GM18861 (cell line): ENCODE results near the gene FOXP1.

ENCODE experiments used
- ATAC-seq: cut with Tn5 transposase; IDR thresholded peaks from one replicate; pipeline ENCODE4 v1.9.1; 2021; ENCODE audit not compliant: unreplicated experiment

FOXP1 gene

GRCh38 chr3:70963431-70964275, 619.9 kb downstream of the FOXP1 start:
- no peak for ATAC-seq

GRCh38 chr3:70959506-70960291, 623.8 kb downstream of the FOXP1 start:
- no peak for ATAC-seq

- no peak for ATAC-seq
Measured at GRCh38 chr3:70952033-70952747, 631.3 kb downstream of the FOXP1 start.

- ATAC-seq, result no peak
Measured at GRCh38 chr3:70951316-70951715, 632.2 kb downstream of the FOXP1 start.

DNA sequence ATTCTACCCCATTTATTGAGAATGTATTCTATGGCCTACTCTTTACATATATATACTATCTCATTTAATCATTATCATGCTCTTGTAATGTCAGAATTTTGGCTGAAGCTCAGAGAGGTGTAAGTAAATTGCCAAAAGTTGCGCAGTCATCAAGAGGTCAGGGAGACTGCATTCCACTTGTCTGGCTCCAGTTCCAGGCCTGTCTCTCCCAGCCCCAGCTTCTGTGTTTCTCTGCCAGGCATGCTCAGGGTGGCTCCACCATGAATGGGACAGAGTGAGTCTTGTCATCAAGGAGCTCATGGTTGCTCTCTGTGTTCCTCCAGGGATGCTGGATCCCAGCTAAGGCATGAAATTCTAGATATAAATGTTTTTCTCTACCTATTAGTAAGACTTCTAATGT, 635.9 kb downstream of the FOXP1 start:
- no peak for ATAC-seq

DNA sequence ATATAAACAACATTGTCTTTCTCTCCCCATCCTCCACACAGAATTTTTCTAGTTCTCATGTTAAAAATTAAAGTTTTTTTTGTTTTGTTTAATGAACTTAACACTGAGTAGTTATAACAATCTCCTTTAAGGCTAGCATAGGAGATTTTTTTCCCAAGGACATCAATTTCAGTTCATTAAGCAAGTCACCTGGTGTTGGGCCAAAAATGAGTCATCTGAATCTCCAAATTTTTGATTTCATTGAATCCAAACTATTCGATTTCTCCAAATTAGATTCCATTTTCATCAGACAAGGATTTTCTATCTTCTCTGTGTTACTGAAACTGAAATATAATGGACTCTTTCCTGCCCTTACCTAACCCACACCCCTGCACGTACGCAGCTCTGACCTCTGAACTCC, 639.6 kb downstream of the FOXP1 start:
- no peak for ATAC-seq

- no peak for ATAC-seq
Measured at GRCh38 chr3:70933105-70933810, 650.3 kb downstream of the FOXP1 start.

DNA sequence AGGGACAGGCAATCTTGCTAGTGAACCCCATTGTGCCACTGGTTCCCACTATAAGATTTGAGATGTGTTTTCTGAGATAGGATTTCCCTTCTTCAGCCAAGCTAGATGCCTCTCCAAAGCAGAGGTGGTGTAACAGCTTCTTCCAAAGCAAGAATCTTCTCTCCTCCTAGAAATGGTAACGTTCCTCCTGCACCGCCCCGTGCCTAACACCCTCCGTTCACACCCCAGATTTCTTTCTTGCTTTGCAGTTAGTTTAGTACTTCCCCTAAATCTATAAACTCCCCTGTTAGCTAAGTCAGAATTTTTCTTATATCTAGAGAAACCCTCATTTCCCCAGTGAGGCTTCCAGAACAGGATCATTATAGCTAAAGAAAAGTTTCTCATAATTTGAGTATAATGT, 653.5 kb downstream of the FOXP1 start:
- ATAC-seq, result no peak

GRCh38 chr3:70927239-70927638, 656.3 kb downstream of the FOXP1 start:
- ATAC-seq, result no peak

DNA sequence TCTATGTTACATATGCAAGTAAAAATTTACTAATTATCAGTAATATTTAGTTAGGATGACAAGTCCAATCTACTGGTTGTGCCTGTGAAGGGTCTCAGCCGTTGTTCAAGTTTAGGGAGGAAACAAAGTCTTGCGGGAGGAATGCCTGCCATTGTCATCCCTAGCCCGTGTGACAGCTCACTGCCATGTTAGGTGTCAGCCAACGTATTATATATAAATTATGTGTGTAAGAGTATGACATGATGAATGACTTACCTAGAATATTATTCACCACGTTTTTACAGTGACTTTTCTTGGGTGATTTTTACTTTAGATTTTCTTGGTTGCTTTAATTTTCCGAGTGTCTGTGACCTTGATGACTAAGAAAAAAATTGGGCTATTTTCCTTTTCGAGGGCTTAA, 656.7 kb downstream of the FOXP1 start:
- no peak for ATAC-seq

GRCh38 chr3:70919661-70920060, 663.9 kb downstream of the FOXP1 start:
- no peak for ATAC-seq

- ATAC-seq, result no peak
Measured at GRCh38 chr3:70919091-70919490, 664.4 kb downstream of the FOXP1 start.

GRCh38 chr3:70916375-70917055, 667.0 kb downstream of the FOXP1 start:
- ATAC-seq, result no peak

DNA sequence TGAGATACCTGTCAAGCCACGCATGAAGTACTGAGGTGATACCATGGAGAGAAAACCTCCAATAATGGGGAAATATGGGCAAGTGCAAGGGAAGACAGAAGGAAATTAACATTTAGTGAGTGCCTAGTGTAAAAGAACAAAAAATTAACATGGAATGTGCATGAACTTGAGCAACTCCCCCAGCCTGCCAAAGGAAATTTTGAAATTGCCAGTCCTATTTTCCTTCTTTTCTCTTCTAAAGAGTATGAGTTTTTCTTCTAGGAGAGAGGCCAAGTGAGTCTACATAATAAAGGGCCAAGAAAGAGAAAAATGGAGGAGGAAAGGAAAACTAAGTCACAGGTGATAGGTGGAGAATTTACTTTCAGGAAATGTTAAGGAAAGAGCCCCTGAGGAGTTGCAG, 668.7 kb downstream of the FOXP1 start:
- no peak for ATAC-seq

DNA sequence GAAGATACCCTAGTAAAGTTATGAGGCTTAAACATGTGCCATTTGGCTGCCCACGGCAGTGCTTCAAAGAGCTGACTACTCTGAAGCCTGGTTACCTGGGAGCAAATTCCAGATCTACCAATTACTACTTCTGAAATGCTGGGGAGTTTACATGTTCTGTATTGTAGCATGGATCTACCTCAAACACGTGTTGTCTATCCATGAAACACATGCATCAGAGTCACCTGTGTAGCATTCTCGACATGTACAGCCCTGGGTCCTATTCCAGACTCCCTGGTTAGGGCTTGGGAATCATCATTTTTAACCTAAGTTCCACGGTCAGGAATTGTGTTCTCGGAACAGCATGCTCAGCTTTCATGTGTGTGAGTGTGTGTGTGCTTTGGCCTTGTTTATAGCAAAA, 671.8 kb downstream of the FOXP1 start:
- ATAC-seq, result no peak

- ATAC-seq, result no peak
Measured at GRCh38 chr3:70905491-70905890, 678.0 kb downstream of the FOXP1 start.
